OCI-LY1 (cell line): ENCODE results near the gene FABP1.

Experiments used
- CTCF ChIP-seq: fragments of 200-600 bp; sonication (generic), shearing (Covaris generic); IDR thresholded peaks from 2 replicates; pipeline ENCODE4 v1.5.1; 2017; ENCODE audit warnings: mild to moderate bottlenecking, antibody characterized with exemption, low read length, moderate library complexity, mixed read lengths
- EZH2 ChIP-seq: fragments of 200-600 bp; sonication (generic), shearing (Covaris generic); IDR thresholded peaks from 2 replicates; pipeline ENCODE4 v1.8.0; 2017; ENCODE audit warnings: borderline replicate concordance, mixed run types, mild to moderate bottlenecking, antibody characterized with exemption, low read length, moderate library complexity, mixed read lengths

GRCh38 chr2:88110830-88111229 is 17.0 kb downstream of the FABP1 start:
- TF ChIP-seq CTCF (no peak), EZH2 (no peak)
